SHP77 (cell line): ENCODE results near the gene SERPIND1.
"Not testable (repeated sequence)": the region's sequence is repeated elsewhere in the genome, so short reads cannot be mapped to it uniquely, and the experiment has no call there.

Source experiments
- DNase-seq, 2 experiments: peaks; one replicate each; lab custom pipeline; 2025; lab: John Stamatoyannopoulos, UW

The SERPIND1 gene, protein sequence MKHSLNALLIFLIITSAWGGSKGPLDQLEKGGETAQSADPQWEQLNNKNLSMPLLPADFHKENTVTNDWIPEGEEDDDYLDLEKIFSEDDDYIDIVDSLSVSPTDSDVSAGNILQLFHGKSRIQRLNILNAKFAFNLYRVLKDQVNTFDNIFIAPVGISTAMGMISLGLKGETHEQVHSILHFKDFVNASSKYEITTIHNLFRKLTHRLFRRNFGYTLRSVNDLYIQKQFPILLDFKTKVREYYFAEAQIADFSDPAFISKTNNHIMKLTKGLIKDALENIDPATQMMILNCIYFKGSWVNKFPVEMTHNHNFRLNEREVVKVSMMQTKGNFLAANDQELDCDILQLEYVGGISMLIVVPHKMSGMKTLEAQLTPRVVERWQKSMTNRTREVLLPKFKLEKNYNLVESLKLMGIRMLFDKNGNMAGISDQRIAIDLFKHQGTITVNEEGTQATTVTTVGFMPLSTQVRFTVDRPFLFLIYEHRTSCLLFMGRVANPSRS

GRCh38 chr22:20773793-20774212 is at the start of gene SERPIND1:
TSS of gene SERPIND1 (plus strand) at chr22:20774113. CDS start at chr22:20779313, 5,200 bp downstream.
- peak in 1 of 2 experiments; percentile 27 for DNase-seq

DNA sequence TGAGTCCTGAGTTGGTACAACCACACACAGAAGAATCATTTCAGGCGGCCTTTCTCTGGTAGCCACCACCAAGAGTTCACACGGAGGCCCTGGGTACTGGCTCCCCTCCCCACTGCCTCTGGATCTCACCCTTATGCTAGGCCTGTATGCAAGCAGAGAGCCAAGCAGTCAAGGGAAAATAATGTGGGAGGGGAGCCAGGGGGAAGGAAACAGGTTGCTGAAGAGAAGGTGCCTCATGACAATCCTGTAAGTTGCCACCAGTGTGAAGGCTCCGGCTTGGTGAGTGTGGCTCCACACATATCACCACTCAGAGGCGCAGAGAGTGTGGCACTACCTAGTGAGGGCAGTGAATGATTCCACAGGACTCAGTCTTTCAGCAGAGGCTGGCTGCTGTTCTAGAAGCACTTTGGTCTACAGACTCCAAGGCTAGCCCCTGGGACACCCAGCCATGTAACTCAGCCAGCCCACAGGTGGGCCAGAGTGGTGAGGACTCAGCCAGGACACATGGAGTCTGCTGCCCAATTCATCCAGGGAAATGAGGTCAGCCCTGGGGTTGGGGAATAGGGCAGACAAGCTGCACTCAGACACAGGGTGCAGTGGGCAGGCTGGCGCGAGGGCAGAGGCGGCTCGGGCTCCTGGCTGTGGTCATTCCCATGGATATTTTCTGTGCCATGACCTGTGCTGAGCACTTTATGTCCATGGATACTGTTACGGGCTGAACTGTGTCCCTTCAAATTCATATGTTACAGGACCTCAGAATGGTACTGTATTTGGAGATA is 49.0 kb upstream of the SERPIND1 start:
- DNase-seq = no peak

- DNase-seq = no peak
These were observed 47.8 kb upstream of the SERPIND1 start for GRCh38 chr22:20725987-20726558.

- DNase-seq = no peak
These were observed 46.5 kb upstream of the SERPIND1 start for GRCh38 chr22:20727118-20728015.

GRCh38 chr22:20728523-20729190 is 45.3 kb upstream of the SERPIND1 start:
- DNase-seq = peak in 1 of 2 experiments; percentile 13

DNA sequence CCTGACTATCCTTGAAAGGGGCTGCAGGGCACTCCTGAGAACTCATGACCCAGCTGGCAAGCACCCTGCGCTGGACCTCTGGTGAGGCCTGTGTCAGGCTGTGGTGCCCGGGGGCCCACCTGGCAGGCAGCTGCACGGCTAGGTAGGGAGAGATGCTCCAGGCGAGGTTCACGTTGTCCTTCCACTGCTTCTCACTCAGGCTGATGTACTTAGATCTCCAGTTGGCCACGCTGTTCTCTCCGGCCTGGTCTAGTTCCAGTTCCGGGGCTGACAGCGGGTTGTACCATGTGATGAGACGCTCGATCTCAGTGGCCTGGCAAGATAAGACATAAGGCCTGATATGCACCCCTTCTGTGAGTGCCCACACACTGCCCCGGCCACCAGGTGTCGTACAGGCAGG is 44.7 kb upstream of the SERPIND1 start:
- peak in 1 of 2 experiments; percentile 31 for DNase-seq

DNA sequence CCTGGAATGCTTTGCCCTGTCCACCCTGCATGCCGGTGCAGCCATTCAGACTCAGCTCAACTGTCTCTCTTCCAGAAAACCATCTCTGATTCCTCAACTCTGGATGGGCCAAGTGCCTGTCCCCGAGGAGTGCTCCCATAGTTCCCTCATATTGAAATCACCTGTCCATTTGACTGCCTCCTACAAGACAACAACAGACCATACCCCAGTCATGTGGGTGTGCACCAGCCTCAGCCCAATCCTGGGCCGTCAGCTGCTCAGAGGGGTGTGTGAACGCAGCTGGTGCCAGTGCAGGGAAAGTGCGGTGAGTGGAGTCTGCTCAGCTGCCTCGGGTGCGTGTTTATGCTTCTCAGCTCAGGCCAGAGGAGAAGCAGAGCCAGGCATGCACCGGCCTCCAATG is 41.5 kb upstream of the SERPIND1 start:
- not testable (repeated sequence) for DNase-seq

GRCh38 chr22:20735356-20736162 is 38.4 kb upstream of the SERPIND1 start:
- DNase-seq = not testable (repeated sequence)

DNA sequence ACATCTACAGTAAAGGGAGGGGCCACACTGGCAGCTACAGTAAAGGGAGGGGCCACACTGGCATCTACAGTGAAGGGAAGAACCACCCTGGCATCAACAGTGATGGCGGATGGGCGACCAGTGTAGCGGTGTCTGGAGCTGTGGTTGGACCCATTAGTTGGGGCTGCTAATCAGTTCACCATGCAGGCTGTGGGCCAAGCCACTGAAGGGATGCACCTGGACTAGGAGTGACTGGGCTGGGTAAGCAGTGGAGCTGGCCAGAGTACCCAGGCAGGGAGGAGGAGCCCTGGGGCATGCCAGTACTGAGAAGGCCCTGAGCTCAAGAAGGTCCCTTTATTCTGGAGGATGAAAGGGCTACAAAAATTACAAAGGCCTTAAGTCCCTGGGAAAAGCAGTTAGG is 37.0 kb upstream of the SERPIND1 start:
- not testable (repeated sequence) for DNase-seq

DNA sequence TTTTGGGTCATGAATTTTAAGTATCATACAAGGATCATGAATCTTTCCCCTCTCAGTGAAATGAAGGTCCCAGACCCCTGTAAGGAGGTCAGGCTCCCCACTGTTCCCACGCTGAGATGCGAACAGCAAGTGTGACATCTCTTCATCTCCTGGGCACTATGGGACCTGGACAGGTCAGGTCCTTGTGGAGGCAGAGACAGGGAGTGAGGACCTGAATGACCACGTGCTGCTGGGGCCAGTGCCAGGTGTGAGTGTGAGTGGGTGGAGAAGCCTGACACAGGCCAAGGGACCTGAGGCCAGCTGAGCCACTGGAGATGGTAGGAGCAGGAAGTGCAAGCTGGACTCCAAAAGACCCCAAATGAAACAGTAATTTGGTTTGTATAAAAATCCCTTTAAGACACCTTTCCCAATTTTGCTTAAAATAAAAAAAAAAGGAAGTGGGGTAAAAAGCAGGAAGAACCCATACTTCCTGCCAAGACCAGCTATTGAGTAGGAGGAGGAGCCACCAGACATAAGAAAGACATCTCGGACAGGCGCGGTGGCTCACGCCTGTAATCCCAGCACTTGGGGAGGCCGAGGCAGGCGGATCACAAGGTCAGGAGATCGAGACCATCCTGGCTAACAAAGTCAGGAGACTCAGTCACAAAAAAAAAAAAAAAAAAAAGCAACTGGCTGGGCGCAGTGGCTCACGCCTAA is 35.4 kb upstream of the SERPIND1 start:
- no peak for DNase-seq

GRCh38 chr22:20740222-20740951 is 33.5 kb upstream of the SERPIND1 start:
- no peak for DNase-seq

DNA sequence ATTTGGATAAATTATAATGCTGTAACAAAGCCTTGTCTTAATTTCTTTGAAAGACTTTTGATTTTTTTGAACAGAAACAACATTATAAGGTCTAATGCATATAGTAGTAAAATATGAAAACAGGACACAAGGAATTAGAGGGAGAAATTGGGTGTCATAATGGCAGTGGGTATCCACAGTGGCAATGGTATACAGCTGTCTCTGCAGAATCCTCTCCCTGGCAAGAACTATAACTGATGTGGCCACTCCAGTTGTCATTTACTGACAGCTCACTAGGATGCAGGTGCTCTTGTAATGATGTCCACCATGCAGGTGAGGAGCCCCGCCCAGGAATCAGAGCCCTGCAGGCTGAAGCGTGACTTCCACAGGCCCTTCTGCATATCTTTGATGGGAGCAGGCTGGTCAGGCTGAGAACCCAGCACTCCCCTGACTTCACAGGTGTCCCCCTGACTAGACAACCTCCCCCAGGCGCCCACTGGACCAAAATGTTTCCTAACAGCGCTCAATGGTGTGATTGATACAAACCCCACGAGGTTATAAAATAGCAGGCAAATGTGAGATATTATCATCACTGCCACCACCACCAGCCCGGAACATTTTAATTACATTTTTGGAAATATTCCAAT is 32.8 kb upstream of the SERPIND1 start:
- DNase-seq = no peak

DNA sequence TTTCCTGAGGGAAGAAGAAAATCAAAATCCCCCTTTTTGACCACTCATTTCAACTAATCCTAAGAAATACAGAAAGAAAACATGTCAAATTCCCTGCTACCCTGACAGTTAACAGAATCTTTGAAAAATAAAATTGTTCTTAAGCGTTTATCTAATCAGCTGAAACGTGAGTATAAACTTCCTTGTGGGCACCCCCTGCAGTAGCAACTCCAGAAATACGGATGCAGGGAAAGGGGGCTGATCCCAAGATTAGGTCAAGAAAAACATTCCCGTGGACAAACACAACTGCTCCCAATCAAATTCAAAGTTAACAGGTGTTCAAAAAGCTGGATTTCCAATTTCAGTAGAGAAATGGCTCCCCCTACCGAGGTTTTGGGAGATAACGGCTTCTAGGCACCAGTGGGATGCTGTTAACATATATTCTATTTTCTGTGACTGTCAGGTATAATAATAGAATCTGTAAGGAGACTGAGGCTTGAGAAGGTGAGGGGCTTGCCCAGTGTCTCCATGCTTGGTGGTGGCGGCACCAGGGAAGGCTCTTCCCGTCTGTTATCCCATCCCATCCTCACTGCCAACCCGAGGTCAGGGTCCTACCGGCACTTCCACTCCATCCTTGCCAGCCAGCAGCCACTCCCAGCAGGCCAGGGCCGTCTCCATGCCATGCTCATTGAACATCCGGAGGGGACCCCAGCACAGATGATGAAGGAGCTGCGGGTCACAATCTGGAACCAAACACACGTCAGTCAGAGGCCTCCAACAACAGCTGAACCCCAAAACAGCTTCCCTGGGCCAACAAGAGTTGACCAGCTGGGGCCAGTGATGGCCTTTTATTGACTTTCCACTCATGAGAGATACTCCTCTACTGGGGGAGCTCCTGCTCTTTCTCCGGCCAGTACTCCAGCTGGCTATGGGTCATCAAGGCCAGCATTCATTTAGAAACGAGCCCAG is 32.0 kb upstream of the SERPIND1 start:
- peak; percentile 14 to 16 for DNase-seq

DNA sequence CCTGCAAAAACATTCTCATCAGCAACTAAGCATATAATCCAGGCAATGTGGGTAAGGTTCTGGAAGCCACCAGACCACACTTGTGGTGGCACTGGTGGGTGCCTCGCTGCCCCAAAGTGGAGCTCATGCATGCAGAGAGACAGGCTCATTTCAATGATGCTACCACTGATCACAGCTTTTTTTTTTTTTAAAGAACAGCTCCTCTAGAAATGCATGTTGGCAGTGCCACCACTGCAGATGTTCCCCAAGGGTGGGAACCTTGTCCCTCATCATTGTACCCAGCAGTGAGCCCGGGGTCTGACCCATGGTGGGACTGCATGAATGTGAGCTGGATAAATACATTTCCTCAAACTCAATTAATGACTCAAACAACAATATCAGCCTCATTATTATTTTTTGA is 31.1 kb upstream of the SERPIND1 start:
- no peak for DNase-seq

GRCh38 chr22:20744456-20744855 is 29.5 kb upstream of the SERPIND1 start:
- DNase-seq = no peak

GRCh38 chr22:20745119-20745518 is 28.8 kb upstream of the SERPIND1 start:
- no peak for DNase-seq
